HG02973 (cell line): ENCODE data around the gene RIN3.
"Not testable (repeated sequence)": the region's sequence is repeated elsewhere in the genome, so short reads cannot be mapped to it uniquely, and the experiment has no call there.

ENCODE experiments used
- ATAC-seq: cut with Tn5 transposase; IDR thresholded peaks from one replicate; pipeline ENCODE4 v1.9.1; 2021; ENCODE audit warnings: moderate library complexity; ENCODE audit not compliant: unreplicated experiment

Gene RIN3

DNA sequence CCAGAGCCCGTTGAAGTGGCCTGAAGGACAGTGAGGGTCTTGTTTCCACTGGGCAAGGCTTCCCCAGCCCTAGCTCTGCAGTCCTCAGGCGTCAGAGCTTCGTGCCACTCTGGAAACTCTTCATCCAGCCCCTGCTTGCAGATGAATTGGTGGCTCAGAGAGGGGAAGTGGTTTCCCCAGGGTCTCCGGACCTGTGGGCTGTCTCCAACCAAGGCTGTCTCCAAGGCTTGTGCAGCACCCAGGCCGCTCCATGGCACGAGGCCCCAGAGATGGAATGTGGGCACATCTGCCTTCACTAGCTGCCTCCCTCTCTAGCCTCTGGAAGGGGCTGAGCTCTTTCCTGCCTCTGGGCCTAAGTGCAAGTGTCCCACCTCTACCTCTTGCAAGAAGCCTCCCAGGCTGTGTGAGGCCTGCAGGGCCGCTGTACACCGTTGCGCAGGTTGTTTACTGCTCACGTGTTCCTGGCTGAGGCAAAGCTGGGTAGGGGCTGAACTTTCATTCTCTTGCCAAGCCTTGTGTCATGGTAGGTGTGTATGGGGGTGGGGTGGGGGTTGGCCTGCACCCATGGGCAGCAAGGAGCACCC is 11.1 kb downstream of the RIN3 start:
- no peak for ATAC-seq

DNA sequence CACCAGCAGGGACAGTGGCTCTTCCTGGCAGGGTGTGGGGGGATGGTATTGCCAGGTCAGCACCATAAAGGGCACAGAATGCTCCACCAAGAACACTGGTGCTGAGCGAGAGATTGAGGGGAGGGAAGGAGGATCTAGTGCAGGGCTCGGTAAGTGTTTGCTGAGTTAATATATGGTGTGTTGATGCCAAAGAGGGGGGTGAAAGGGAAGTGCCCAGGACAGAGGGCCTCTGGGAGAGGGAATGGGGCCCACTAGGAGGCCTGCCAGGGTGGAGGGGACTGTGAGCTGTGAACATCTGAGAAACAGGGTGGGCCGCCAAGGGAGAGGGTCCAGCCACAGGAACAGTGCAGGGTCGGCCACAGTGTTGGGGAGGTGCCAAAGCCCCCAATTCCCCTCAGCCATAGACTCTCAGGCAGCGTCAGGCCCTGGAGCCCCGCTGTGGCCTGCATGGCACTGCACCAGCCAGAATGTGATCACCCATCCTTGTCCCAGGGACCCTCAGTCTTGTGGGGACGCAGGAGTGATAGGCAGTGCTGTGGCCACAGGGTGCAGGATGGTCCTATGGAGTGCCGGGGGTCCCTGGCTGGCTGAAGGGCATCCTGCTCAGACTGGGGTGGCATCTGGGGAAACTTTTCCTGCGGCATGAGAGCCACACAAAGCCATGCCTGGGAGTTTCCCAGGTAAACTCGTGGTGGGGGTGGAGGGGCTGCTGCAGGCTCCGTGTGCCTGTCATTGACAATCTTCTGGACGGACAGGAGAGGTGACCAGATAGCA is 11.9 kb downstream of the RIN3 start:
- no peak for ATAC-seq

DNA sequence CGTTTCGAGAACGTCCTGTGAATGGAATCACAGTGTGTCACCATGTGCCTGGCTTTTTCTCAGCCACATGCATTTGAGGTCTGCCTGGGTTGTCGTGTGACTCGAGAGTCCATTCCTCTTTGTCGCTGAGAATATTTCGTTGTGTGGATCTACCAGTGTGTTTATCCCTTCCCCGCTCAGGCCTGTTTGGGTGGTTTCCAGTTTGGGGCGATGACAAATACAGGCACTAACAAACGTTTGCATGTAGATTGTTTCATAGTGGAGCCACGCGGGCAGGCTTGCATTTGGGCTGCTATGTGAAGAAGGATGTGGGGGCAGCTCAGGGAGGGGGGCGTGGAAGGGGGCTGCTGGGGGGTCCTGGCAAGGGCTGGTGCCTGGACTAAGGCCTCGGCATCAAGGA is 14.1 kb downstream of the RIN3 start:
- no peak for ATAC-seq

DNA sequence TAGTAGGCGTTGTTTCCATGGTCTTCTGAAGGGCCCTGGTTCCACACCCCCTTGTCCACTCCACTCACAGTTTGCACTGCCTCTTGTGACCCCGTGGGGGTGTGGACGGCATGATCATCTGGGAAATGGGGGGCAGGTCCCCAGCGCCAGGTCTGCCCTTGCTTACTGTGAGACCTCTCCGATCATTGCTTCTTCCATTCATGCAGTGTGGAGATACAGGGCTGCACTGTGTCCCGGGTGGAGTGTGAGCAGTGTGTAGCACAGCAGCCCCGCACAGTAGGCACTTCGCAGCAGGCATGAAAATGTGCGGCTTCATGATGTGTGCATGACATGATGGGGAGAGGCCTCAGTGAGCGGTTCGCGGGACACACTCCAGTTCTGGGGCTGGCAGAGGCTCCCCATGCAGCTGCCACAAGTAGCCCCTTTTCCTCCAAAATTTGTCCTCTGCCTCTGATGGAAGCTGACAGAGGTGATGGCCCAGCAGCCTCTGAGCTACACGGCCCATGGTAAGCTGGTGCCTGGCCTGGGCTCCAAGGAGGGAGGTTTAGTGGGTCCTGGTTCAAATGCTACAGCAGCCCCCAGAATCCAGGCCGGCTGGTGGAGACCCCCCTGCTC is 15.0 kb downstream of the RIN3 start:
- no peak for ATAC-seq

DNA sequence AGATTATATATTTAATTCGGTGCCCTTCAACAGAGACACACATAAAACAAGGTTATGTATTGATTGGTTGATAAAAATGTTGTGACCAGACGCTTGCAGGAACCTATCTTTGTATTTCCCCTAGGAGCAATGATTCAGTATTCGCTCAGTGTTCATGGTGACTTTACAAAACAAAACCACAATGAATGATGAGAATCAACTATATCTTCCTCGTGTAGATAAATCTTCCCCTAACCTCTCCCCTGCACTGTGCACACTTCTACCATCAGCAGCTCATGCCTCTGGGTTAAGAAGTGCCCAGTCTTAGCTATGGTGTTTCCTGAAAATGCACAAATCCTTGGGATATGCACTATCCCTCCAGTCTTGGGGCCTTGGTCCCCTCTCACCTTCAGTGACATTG is 16.3 kb downstream of the RIN3 start:
- ATAC-seq, result no peak

DNA sequence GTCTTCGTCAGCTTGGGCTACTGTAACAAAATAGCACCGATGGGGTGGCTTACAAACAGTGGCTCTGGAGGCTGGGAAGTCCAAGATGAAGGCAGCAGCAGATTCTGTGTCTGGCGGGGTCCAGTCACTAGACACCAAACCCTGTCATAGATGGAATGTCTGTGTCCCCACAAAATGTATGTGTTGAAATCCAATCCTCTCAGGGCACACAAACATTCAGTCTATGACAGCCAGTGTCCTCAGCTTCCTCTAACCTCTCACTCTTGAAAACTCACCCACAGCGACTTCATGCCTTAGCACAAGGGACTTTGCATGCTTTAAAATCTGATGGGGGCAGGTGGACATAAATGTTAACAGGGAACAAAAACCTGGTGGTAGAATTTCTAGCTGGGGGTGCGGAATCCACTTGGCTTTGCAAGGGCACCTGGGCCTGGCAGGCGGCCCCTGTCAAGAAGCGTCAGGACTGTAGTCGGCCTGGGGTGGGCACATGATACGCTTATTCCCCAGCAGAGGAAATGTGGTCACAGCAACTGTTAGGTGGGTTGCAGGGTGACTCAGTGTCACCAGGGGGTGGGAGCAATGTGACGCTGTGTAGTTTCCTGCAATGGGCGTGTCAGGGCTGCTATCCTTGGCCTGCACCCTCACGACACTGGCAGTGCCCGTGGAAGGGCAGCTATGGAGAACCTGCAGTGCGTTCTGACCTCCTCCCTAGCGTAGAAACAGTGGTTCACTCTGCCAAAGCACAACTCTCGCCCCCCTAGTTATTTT is 17.7 kb downstream of the RIN3 start:
- ATAC-seq, result no peak

DNA sequence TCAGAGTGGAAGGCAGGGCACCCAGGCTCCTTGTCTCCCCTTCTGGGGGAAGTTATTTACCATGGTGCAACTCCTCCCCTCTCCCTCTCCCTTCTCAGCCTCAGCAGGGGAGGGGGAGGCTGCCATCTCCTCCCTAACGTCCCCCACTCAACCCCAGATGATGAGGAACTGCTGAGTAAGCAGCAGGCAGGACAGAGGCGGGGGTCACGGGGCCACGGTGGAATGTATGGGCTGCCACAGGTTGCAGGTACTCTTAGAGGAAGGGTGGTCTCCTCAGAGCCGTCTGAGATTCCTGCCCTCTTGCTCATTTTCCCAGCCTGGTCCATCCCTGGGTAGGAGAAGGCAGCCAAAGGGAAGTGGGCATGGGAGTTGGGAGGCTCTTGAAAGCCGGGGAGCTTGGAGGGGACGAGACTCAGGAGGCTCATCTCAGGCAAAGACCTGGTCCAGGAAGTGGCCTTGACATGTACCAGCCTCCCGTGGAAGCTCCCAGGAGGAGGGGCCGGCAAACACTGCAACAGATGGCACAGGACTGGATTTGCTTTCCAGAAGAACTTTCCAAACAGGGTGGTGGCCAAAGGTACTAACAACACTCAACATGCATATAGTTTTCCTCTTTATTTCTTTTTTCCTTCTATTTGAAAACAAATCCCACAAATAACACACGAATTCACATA is 19.0 kb downstream of the RIN3 start:
- no peak for ATAC-seq

DNA sequence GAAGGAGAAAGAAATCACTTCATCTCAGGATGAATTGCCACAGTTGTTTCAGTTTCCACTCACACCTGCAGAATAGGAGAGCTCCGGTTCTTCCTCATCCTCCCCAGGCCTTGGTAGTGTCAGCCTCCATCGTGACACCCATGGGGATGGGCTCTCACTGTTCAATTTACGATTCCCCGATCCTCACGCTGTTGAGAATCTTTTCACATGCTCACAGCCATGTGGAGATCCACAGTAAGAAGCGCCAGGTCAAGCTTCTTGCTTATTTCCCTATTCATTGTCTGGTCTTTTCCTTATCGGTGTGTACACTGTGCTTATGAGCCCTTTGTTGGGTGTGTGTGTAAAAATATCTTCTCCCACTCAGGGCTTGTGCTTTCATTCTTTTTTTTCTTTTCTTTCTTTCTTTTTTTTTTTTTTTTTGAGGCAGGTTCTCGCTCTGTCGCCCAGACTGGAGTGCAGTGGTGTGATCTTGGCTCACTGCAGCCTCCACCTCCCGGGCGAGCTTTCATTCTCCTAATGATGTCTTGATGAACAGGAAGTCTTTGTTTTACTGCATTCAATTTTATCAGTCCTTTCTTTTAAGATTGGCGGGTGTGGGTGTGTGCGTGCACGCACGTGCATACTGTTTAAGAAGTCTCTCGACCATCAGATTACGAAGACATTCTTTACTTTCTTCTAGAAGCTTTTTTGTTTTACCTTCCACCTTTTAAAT is 21.5 kb downstream of the RIN3 start:
- no peak for ATAC-seq

DNA sequence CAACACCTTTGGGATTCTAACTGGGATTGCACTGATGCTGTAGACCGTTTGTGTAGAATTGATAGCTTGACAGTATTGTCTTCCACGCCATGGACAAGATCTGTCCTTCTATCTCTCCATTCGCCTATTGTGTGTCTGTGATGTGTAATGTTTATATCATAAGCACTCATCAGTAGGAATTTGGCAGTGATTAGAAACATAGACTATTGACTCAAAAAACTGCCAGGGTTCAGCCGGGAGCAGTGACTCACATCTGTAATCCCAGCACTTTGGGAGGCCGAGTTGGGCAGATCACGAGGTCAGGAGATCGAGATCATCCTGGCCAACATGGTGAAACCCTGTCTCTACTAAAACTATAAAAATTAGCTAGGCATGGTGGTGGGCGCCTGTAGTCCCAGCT is 22.6 kb downstream of the RIN3 start:
- ATAC-seq, result not testable (repeated sequence)

DNA sequence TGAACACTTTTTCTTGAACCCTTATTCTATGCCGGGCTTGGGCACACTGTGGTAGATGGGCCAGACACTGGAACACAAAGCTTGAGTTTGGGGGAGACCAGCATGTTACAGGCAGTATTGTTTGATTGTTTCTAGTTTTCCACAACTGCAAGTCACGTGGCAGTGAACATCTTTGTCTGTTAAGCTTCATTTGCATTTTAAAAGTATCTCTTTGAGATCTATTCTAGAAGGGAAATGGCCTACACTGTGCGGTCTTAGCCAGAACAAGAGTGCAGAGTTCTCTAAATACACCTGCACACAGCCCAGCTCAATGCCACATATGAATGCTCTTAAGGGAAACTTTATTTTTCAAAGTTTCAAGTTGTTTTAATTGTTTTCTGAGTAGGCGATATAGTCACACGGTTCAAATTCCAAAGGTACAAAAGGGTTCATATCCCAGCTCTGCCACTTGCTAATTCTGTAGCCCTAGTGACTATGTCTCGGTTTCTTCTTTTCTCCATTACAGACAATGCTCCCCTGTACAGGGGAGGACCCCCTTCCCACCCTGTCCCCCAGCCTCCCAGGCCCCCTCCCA is 24.9 kb downstream of the RIN3 start:
- peak; percentile 80 for ATAC-seq

DNA sequence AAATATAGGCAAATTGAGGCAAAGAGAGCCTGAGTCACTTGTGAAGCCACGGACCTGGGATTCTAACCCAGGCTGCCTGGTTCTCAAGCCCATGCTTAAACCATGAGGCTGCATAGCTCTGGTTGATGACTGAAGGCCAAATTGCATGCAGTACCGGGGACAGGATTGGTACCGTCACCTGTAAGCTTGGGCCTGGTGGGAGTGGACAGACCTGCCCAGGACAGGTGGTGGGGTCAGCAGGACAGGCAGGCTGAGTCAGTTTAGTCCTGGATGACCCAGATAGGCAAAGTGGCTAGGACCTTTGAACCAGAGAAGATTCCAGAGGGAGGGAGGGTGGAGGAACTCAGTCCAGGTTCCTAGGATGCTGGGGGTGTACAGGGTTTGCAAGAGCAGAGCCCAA is 25.8 kb downstream of the RIN3 start:
- ATAC-seq, result no peak

DNA sequence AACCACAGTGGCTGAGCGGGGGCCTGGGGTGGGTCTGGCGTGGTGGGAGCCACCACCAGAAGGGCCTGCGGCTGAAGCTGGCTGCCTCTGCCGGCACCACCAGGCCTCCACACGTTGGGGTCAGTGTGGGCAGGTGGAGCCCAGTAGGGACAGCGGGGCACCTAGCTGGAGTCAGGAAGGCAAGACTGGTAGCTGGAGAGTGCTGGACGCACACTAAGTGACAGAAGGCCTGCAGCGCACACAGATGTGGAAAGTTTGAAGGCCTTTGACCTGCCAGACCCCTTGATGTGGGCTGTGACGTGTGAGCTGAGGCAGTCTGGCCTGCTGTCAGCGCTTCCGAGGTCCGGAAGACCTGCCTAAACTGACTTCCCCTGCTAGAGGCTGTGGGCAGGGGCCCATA is 26.3 kb downstream of the RIN3 start:
- ATAC-seq, result no peak

DNA sequence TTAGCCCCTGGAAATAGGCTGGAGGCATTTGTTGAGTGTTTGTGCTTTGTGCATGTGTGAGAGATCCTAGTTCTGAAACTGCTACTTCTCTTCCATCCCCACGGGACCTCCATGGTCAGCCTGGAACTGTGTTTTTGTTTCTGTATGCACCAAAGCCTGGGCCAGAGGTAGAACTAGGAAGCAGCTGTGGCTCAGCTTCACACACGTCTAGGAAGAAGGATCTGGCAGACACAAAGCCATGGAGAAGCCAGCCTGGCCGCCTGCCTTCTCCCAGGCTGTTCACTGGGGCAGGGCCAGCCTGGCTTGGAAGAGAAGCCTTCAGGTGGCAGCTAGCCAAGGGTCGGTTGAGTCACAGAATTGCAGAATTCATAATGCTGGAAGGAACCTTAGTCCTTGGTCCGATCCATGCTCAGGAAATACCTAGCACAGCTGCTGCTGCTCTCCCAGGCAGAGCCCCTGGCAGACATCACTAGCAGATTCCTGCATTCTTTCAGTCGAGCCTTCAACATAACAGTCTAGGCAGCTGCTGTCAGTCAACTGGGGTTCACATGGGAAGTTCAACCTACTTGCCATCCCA is 27.0 kb downstream of the RIN3 start:
- no peak for ATAC-seq

DNA sequence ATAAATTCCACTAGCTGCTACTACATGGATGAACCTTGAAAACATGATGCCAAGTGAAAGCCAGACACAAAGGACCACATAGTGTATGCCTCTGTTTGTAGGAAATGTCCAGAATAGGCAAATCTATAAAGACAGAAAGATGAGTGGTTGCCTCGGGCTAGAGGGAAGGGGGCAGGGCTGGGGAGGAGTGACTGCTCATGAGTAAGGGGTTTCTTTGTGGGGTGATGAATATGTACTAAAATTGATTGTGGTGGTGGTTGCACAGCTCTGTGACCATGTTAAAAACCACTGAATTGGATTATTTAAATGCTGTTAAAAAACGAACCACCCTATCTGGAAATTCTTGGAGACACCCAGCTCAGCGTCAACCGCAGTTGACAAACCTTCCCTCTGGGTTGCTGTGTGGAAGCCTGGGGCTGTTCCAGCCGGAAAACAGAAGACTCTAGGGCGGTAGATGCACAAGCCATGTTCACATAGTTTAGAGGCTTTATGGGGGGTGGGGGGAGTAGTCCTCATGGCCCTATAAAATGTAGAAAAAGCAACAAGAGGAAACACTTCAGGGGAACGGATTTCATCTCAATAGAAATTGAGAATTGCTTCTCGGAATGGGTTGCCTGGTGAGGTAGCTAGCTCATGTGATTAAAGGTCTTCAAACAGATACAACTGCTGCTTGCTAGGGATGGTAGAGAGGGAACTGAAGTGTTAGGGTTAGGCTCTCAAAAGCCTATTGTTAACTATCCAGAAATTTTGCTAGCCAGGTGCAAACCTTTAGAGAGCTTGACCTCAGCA is 29.4 kb downstream of the RIN3 start:
- ATAC-seq, result no peak

DNA sequence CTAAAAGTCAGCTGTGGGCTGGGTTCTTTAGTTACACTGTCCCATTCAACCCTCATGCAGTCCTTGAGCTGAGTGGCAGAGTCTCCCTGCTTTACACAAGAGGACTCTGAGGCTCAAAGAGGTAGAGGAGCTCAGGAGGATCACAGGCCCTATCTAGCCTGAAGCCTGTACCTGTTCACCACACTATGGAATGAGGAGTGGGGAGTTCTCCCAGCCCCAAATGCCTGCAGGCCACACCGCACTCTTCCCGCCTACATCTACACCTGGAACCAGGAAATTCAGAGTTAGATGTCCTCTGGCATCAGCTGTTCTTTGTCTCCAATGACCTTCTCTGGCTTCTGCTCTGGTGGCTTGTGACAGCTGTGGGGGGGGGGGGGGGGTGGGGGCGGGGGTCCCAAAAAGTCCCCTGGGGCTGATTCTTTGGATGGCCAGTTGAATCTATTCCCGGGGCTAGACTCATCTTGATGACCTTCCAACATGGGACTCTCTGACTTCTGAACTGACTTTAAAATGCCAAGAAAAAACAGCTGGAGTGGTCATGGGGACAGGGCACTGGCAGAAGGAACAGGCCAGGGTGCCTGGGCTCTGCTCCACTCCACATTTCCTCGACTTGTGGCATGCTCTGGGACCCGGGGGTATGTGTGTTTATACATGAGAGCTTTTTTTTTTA is 30.6 kb downstream of the RIN3 start:
- no peak for ATAC-seq

DNA sequence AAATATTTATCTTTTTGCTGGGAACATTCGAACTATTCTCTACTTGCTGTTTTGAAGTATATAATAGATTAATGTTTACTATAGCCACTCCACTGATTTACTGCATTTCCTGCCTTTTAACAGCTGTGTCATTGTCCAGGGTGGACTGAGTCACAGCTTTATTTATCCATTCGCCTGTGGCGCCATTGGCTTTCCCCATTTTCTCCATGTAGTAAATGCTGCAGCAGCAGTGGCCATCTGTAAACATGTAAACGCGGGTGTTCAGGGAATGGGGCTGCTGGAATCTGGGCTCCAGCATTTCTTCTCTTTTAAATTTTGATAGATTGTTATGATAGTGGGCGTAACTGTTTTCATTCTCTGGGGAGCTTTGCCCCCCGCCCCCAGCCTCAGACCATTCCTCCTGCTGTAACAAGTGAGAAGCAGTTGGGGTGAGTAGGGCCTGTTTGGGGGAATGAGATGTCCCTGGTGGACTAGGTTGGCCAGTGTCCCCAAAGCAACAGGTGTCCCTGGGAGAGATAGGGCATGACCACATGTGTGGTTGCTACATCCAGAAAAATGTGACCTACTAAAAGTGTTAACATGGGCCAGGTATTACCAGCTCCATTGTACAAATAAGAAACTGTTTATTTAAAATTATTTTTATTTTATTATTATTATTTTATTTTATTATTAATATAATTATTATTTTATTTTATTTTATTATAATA is 32.9 kb downstream of the RIN3 start:
- no peak for ATAC-seq

DNA sequence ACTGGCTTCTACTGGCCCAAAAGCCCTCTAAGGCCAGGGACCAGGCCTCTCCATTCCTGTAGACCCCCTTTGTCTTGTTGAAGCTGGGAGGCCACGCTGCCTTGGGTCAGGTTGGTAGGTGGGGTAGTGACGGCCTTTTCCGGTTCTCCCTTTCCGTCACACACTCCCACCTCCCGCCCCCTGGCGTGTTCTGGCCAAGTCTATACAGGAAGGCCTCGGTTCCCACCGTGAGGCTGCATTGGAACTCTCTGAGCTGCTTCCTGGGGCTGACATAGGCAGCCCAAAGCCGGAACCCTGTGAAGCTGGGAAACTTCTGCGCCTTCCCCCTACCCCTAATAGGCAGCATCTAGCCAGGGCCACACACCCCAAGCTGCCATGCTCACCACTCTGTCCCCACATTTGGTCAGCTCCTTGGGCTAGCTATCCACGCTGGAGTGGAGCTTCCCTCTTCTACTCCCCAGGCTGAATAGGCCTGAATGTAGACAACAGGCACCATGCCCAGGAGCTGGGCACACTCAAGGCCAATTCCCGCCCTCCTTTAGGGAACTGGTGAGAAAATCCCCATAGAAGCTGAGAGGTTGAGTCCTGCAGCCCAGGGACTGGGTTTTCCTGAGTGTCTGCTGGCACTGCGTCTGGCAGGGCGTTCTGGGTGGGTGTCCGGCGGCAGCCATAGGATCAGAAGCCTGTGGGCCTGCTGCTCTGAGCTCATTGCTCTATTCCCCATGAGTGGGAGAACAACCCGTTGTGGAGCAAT is 35.7 kb downstream of the RIN3 start:
- ATAC-seq, result no peak
